ENCODE results near the gene PREP. TPM values are rescaled to one million over a fixed set of nuclear protein-coding genes. Genes with fewer than 3 reads are reported as not detected.

Gene PREP
- total RNA-seq, 1 experiment from 2014 or later = 69.9 TPM

DNA sequence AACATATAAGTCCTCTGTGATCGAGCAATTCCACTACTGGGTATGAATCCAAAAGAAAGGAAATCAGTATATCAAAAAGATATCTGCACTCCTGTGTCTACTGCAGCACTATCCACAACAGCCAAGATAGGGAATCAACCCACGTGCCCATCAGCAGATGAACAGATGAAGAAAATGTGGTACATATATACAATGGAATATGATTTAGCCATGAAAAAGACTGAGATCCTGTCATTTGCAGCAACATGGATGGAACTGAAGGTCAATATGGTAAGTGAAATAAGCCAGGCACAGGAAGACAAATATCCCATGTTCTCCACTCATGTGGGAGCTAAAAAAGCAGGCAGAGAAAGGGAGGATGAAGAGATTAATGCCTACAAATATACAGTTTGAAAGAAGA, 127.3 kb downstream of the PREP start:
- Histone ChIP-seq H3K27me3 (replicated peaks; ENCODE audit: control insufficient read depth, insufficient read depth, low read length) (no peaks in the 10 kb centered on the region), H3K4me3 (ENCODE audit: low read depth, low read length) (no peak overlapping the region), H3K36me3 (ENCODE audit: control insufficient read depth, insufficient read depth, low read length) (peaks cover 2% of the 10 kb centered on the region; the same call in 1 of the 2 replicates), H3K9me3 (no peaks in the 10 kb centered on the region), H3K4me1 (peaks cover 15% of the 10 kb centered on the region)
- no peaks in the 10 kb centered on the region for H3K9me3 Mint-ChIP-seq (ENCODE audit: unreplicated experiment)
- H3K4me3 Mint-ChIP-seq (ENCODE audit: unreplicated experiment) = no peak overlapping the region
- TF ChIP-seq, protein P1, sequence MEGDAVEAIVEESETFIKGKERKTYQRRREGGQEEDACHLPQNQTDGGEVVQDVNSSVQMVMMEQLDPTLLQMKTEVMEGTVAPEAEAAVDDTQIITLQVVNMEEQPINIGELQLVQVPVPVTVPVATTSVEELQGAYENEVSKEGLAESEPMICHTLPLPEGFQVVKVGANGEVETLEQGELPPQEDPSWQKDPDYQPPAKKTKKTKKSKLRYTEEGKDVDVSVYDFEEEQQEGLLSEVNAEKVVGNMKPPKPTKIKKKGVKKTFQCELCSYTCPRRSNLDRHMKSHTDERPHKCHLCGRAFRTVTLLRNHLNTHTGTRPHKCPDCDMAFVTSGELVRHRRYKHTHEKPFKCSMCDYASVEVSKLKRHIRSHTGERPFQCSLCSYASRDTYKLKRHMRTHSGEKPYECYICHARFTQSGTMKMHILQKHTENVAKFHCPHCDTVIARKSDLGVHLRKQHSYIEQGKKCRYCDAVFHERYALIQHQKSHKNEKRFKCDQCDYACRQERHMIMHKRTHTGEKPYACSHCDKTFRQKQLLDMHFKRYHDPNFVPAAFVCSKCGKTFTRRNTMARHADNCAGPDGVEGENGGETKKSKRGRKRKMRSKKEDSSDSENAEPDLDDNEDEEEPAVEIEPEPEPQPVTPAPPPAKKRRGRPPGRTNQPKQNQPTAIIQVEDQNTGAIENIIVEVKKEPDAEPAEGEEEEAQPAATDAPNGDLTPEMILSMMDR (IDR thresholded peaks at IDR 0.05; ENCODE audit: insufficient read depth in 1 of 2, low read depth in 1 of 2, low read length in 1 of 2, severe bottlenecking in 1 of 2, unreplicated experiment in 1 of 2) = no peak
- POLR2A ChIA-PET = no interaction called here
- no TSS peak for BruUV-seq (replicated peaks)
- CTCF ChIA-PET = no interaction called here
- H3K36me3 Mint-ChIP-seq (ENCODE audit: insufficient read depth, unreplicated experiment) = peaks cover 43% of the 10 kb centered on the region
- DNase-seq = no peak
- H3K27ac Mint-ChIP-seq (ENCODE audit: unreplicated experiment) = no peak overlapping the region
- intact Hi-C loops (cut with micrococcal nuclease; ENCODE audit: unreplicated experiment) = no loop called here
- H3K27me3 Mint-ChIP-seq (ENCODE audit: insufficient read depth, unreplicated experiment) = no peaks in the 10 kb centered on the region
- H3K4me1 Mint-ChIP-seq (ENCODE audit: low read depth, unreplicated experiment) = peaks cover 16% of the 10 kb centered on the region

DNA sequence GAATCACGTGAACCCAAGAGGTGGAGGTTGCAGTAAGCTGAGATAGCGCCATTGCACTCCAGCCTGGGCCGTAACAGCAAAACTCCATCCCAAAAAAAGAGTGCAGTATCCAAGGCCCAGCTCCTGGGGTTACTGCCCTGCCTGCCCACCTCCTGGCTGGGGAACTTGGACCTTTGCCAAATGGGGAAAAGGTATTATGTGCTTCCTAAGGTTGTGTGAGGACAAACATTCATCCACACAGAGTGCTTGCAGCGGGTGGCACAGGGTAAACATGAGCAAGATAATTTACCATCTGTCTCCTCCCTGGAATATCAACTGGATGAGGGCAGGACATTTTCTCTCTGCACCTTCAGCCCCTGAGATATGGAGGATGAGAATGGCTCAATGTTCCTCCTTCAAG, 128.2 kb downstream of the PREP start:
- no peak overlapping the region for H3K4me3 ChIP-seq (ENCODE audit: low read depth, low read length)
- Mint-ChIP-seq H3K27ac (ENCODE audit: unreplicated experiment) (no peak overlapping the region), H3K36me3 (ENCODE audit: insufficient read depth, unreplicated experiment) (peaks cover 43% of the 10 kb centered on the region), H3K4me1 (ENCODE audit: low read depth, unreplicated experiment) (peaks cover 16% of the 10 kb centered on the region), H3K9me3 (ENCODE audit: unreplicated experiment) (no peaks in the 10 kb centered on the region), H3K4me3 (ENCODE audit: unreplicated experiment) (no peak overlapping the region), H3K27me3 (ENCODE audit: insufficient read depth, unreplicated experiment) (no peaks in the 10 kb centered on the region)
- CTCF ChIA-PET = no interaction called here
- intact Hi-C loops (cut with micrococcal nuclease; ENCODE audit: unreplicated experiment) = loop anchor here (5.0 kb wide), 2 partner anchors 137 to 187 kb away; a partner anchor contains a TSS
- H3K27me3 ChIP-seq (replicated peaks; ENCODE audit: control insufficient read depth, insufficient read depth, low read length) = no peaks in the 10 kb centered on the region
- H3K9me3 ChIP-seq = no peaks in the 10 kb centered on the region
- BruUV-seq (replicated peaks) = no TSS peak
- POLR2A ChIA-PET = no interaction called here
- no peak for DNase-seq
- H3K4me1 ChIP-seq = peaks cover 15% of the 10 kb centered on the region
- TF ChIP-seq, protein P1 (IDR thresholded peaks at IDR 0.05; ENCODE audit: insufficient read depth in 1 of 2, low read depth in 1 of 2, low read length in 1 of 2, severe bottlenecking in 1 of 2, unreplicated experiment in 1 of 2) = no peak
- peaks cover 2% of the 10 kb centered on the region; the same call in 1 of the 2 replicates for H3K36me3 ChIP-seq (ENCODE audit: control insufficient read depth, insufficient read depth, low read length)

DNA sequence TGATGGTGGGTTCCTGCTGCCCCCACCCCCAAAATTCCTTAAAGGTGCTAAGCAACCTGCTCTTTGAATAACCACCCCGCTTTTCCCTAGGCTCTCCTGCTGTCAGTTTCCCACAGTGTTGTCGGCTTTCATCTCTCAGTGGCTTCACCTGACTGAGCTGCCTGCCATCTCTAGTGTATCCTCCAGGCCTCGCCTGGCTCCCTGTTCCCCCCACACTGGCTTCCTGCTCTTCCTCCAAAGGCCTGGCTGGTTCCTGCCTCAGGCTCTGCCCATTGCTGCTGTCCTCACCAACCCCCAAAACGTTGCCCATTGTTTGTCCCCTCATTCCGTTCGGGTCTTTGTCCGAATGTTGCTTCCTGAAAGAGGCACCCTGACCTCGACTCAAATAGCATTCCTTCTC, 129.3 kb downstream of the PREP start:
- peaks cover 15% of the 10 kb centered on the region for H3K4me1 ChIP-seq
- no peak overlapping the region for H3K4me3 ChIP-seq (ENCODE audit: low read depth, low read length)
- no peak for DNase-seq
- no peaks in the 10 kb centered on the region for H3K27me3 ChIP-seq (replicated peaks; ENCODE audit: control insufficient read depth, insufficient read depth, low read length)
- intact Hi-C loops (cut with micrococcal nuclease; ENCODE audit: unreplicated experiment) = loop anchor here (5.0 kb wide), 2 partner anchors 136 to 186 kb away; a partner anchor contains a TSS
- no peaks in the 10 kb centered on the region for H3K9me3 ChIP-seq
- no TSS peak for BruUV-seq (replicated peaks)
- peaks cover 2% of the 10 kb centered on the region; the same call in 1 of the 2 replicates for H3K36me3 ChIP-seq (ENCODE audit: control insufficient read depth, insufficient read depth, low read length)
- CTCF ChIA-PET = no interaction called here
- H3K27ac Mint-ChIP-seq (ENCODE audit: unreplicated experiment) = peak overlapping the region; percentile 58
- TF ChIP-seq, protein P1 (IDR thresholded peaks at IDR 0.05; ENCODE audit: insufficient read depth in 1 of 2, low read depth in 1 of 2, low read length in 1 of 2, severe bottlenecking in 1 of 2, unreplicated experiment in 1 of 2) = no peak
- no peaks in the 10 kb centered on the region for H3K9me3 Mint-ChIP-seq (ENCODE audit: unreplicated experiment)
- H3K4me1 Mint-ChIP-seq (ENCODE audit: low read depth, unreplicated experiment) = peaks cover 16% of the 10 kb centered on the region
- H3K36me3 Mint-ChIP-seq (ENCODE audit: insufficient read depth, unreplicated experiment) = peaks cover 33% of the 10 kb centered on the region
- POLR2A ChIA-PET = no interaction called here
- H3K27me3 Mint-ChIP-seq (ENCODE audit: insufficient read depth, unreplicated experiment) = no peaks in the 10 kb centered on the region
- no peak overlapping the region for H3K4me3 Mint-ChIP-seq (ENCODE audit: unreplicated experiment)
